ENCODE data around the gene LHX2.

The LHX2 gene

DNA sequence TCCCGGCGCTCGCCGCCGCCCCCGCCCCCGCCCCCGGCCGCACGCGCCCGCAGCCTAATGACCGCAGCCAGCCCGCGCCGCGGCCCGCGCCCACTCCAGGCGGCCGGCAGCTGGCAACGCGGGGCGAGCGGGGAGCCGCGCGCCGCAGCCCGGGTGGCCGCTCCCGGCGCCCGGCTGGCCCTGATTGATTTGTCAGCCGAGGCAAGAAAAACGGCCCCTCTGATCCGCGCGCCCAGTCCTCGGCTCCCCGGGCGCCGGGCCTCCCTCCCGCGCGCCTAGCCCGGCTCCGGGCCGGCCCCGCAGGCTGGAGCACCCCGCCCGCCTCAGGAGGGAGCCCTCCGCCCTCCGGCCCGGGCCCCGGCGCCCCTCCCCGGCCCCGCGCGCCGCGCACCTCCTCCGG, 11.9 kb upstream of the LHX2 start:
- peak in 2 of 3 experiments; percentile 58 to 70 for DNase-seq

DNA sequence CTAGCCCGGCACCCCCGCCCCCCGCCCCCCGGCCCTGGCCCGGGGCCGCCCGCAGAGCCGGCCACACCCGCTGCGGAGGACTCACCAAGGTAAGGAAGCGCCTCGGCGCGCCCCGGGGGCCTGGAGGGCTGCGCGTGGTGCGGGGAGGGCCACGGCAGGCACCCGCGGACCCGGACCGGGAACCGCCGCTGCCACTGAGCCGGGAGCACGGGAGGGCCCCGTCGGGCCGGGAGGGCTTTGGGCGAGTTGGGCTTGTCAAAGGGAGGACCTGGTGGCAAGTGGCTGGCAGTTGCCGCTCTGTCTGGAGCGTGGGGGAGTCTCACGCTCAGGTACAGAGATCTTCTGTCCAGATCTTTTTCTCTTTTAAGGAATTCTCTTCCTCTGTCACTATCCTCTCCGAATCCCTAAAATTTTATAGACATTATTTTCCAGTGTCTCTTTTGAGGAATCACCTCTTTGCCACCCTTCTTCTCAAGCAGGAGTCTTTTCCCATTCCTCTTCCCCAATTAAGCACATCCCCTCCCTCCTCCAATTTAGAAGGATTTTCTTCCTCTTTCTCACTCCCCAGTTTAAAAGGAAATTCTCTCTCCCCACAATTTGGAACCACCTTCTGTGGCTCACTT, 11.3 kb upstream of the LHX2 start:
- peak in 2 of 3 experiments; percentile 64 to 70 for DNase-seq

- peak in 2 of 3 experiments; percentile 35 to 57 for DNase-seq
Observed at GRCh38 chr9:124000784-124001457, 10.6 kb upstream of the LHX2 start.

- DNase-seq = no peak
Observed at GRCh38 chr9:124001458-124001799, 10.1 kb upstream of the LHX2 start.

DNA sequence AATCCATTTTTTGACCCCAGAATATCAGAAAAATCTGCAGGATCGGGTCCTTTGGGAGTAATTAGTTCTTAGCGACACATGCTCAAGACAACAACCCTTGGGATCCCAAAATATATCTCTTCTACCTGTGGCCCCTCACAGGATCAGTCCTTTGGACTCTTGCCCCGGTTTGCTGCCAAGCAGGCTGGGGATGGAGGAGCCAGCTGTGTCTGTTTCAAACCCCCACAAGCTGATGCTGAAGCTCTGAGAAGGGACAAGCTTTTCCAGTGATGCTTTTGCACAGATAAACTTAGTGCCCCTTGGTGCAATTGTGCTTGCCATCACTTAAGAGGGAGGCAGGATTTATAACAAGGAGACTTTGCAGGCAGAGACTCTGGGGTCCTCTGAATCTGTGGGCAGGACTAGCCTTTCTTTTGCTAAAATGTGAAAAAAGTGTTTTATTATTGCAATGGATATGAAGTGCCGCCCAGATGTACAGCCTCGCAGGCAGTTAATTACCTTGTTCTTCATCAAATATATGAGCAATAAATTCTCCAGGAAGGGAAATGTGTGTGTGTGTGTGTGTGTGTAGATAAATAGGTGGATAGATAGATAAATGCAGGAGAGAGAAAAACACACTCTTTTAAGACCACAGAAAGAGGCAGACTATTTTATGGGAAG, 9.6 kb upstream of the LHX2 start:
- DNase-seq = peak in 2 of 3 experiments; percentile 32 to 45

DNA sequence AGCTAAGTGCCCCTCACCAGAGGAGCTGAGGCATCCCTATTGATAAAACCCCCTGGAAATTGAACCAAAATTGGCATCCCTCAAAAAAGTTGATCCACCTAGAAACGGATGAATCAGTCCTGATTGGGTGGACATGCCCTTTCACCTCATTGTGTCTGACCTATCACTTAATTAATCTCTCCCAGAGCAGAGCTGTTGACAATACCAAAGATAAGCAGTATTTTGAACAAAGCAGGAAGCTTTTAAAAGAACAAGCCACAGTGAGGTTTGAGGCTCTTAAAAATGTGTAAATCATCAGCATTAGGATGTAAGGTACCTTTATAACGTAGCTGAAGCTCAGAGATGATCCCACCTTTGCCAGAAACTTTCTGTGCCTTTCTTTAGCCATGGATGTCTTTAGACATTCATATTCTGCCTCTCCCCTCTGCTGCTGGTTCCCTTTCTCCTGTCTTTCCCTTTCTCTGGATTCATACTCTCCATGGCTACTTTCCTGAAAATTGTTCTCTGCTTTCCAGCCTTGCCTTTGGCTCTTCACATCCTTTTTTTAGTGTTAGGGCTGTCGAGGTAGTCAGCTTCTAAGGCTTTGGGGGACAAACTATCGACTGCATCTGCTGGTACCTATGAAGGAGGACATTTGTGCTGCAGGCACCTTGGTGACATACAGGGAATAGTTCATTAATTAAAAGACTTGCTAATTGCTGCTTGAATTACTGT, 7.8 kb upstream of the LHX2 start:
- peak in 2 of 3 experiments; percentile 73 to 76 for DNase-seq

GRCh38 chr9:124004593-124004992, 7.0 kb upstream of the LHX2 start:
- DNase-seq = peak in 2 of 3 experiments; percentile 75 to 93

GRCh38 chr9:124005029-124005771, 6.4 kb upstream of the LHX2 start:
- peak in 1 of 3 experiments; percentile 35 for DNase-seq

DNA sequence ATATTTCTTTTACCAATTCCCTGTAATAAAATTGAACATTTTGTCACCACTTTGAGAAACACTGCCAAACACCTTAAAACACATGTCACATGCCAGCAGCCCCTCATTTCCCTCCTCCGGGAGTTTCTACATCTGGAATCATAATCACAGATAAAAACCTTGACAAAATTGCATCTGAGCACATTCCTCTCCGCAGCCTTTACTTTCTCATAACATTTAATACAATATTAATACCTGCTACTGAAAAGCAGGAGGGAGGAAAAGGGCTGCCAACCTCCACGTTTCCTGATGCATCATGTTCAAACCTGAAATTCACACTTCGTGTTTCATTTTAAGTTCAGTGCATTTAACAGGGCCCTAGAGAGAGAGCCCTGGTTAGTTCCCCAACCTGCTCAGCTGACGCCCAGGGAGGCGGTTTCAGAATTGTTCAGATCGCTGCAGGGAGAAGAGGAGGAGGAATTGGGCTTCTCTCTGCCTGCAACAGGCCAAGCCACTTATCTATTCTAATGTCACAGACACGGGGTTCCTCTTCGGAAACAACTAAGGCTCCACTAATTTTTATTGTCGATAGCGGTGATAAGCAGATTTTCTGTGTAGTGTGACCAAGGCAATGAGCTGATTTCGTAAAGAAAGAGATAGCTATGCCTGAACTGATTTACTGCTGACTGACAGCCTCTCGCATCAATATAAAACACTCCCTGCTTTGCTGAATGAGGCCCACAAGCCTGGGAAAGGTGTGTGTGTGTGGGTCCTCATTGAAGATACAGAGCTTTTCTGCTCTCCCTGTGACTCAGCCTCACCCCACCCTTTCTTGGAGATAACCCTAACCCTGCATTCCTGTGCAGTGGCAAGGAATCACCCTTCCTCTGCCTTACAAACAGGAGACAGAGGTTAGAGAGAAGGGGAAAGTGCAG, 4.9 kb upstream of the LHX2 start:
- peak in 1 of 3 experiments; percentile 43 for DNase-seq

DNA sequence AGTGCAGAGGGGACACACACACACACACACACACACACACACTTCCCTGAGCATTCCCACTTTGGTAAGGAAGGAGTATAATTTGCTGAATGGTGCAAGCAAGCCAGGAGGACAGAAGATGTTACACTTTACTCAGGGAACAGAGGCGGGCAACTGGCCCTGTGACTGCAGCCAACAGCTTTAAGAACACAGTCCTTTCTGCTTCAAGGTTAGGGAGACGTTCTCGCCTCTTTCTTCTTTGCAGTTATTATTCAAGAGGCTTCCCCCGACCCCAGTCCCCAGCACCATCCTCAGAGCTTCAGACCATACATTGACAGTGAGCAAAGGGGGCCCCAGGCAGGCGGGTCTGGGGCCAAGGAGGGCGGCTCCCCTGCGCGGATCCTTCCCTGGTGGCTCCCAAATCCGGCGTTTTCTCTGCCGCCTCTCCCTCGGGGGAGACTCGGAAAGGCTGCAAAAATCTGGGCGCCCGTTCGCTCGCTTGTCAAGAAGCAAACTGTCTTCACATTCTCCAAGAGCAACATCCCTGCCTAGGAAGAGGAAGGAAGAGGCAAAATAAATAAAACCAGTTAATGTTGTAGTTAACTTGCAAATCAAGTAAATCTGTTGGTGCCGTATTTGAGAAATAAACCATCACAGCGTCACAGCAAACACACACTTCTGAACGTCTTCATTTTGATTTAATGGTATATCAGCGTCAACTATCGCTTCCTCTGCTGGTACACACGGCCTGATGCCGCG, 3.8 kb upstream of the LHX2 start:
- DNase-seq = peak in 1 of 3 experiments; percentile 50

- DNase-seq = peak in 2 of 3 experiments; percentile 94 to 96
Observed at GRCh38 chr9:124008303-124008693, 3.3 kb upstream of the LHX2 start.

DNA sequence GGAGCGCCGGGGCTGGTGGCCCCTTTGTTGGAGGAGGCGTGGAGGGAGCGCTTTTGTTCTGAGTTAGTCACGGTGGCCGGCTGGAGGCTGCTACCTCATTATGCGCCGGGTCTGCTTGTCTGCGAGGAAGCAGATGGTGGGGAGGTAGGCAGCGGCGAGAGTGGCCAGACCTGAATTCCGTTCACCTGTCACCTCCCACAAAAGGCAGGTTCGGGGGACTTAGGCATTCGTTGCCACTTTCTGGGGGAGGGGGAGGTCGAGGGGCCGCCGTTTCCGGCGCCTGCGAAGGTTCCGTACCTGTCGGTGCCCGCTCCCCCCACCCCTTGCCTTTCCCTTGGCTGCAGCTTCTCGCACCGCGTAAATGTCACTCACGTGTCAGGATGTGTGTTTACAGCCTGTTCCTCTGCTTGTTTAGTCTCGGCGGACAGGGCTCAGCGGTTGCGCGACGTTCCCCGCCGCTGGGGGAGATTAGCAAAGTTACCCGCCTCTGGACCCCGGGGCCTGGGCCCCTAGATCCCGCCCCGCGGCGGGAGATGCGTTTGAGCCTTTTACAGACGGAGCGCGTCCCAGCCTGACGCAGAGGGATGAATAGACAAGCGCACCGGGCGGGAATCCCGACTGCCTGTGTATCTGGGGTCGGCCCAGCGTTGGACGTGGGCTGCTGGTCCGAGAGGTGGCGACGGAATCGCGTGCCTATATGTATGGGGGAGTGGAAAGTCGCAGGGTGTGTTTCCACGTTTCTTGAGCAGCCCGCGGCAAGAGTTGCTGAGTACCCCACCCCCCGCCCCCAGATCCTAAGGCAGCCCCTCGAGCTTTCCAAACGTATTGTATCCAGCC, 2.7 kb upstream of the LHX2 start:
- peak in 2 of 3 experiments; percentile 94 to 95 for DNase-seq

- DNase-seq = peak in 1 of 3 experiments; percentile 52
Observed at GRCh38 chr9:124009531-124010217, 1.9 kb upstream of the LHX2 start.

DNA sequence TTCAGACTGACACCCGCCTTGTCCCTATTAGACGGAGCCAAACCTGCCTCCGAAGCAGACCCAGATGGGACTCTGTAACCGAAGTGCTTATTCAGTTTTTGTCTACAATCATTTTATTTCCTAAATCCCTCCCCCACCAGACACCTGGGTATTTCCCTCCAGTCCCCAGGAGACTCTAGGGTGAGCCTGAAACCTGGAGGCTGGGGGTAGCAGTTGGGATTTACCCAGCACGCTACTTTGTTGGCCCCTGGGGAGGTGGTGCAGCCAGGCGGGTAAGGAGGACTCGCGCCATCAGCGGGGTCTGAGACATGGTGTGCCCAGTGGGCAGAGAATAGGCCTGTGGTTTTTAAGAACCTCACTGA, 1.3 kb upstream of the LHX2 start:
- DNase-seq = peak in 2 of 3 experiments; percentile 2 to 63

- DNase-seq = peak; percentile 11 to 94 (median 90)
Observed at GRCh38 chr9:124010665-124011321, 775 bp upstream of the LHX2 start.

DNA sequence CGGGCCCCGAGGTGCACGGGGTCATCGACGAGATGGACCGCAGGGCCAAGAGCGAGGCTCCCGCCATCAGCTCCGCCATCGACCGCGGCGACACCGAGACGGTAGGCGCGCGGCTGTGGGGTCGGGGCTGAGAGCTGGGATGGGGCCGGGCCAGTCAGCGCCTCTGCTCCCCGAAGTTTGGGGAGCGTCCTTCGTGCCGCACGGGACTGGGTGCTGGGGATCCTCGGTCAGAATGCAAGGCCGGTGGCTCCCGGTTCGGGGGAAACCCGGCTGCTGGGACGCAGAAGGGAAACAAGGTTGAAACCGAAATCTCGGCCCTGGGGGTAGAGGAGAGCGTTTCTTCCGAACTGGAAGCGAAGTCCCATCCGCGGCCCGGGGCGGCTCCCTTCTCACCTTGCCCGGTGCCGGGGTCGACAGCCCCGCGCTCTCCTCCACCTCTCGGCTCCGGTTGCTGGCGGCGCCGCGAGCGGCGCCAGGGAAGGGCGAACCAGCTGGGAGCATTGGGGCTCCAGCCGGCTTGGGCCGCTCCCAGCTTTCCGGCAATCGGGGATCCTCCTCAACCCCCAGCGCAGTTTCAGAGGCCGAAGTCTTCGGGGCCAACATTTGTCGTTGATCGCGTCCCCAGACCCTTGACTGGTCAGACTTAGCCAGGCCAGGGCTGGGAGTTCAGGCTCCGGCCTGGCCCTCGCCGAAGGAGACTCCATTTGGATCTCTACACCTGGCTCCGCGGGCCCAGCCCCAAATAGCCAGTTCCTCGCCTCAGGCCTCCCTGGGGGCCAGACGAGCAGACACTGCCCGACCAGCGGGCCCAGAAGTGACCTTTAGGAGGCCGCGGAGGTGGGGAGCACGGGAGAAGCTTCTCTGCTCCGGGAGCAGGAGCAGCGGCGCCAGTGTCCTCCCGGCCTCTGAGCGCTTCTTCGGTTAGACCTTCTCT, 1.1 kb downstream of the LHX2 start:
- DNase-seq = no peak

All from NCI-H1417 (cell line).